WI38 (cell line): Measurements from ENCODE around the gene ANKMY2.

Source experiments
- H3K4me3 ChIP-seq: 2 replicates; pipeline ENCODE4 v1.5.1; 2011; ENCODE audit warnings: low read depth, mild to moderate bottlenecking, control low read depth, low read length
- TF ChIP-seq, protein P1 (sequence below): IDR thresholded peaks from 2 replicates; pipeline ENCODE4 v1.5.1; 2012; ENCODE audit warnings: low read depth, mild to moderate bottlenecking, control low read depth, low read length

ANKMY2 gene

DNA sequence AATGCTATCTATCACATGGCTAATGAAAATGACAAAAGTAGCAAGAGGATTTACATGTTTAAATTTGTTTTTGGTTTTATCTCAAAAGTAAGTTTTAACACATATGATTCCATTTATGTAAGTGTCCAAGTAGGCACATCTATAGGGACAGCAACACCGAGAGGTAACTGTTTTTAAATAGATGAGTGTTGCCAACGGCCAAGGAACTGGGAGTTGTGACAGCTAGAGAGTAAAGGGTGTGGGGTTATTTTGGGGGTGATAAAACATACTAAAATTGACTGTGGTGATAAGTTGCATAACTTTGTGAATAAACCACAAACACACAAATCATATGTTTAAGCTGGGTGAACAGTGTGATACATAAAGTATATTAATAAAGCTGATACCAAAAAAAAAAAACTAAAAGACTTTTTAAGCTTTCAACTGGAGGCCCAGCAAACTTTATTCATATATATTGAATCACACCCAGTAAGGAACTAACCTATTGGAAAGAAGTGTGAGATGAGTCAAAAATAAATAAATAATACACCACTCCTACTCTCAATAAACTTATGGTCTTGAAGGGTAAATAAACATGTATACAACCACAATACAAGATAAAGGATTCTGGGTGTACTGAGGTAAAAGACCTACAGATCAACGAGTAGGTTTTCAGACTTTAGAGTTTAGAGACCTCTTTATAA, 85.9 kb downstream of the ANKMY2 start:
- TF ChIP-seq, protein P1, sequence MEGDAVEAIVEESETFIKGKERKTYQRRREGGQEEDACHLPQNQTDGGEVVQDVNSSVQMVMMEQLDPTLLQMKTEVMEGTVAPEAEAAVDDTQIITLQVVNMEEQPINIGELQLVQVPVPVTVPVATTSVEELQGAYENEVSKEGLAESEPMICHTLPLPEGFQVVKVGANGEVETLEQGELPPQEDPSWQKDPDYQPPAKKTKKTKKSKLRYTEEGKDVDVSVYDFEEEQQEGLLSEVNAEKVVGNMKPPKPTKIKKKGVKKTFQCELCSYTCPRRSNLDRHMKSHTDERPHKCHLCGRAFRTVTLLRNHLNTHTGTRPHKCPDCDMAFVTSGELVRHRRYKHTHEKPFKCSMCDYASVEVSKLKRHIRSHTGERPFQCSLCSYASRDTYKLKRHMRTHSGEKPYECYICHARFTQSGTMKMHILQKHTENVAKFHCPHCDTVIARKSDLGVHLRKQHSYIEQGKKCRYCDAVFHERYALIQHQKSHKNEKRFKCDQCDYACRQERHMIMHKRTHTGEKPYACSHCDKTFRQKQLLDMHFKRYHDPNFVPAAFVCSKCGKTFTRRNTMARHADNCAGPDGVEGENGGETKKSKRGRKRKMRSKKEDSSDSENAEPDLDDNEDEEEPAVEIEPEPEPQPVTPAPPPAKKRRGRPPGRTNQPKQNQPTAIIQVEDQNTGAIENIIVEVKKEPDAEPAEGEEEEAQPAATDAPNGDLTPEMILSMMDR, result no peak
- H3K4me3 ChIP-seq, result no peak overlapping the region

DNA sequence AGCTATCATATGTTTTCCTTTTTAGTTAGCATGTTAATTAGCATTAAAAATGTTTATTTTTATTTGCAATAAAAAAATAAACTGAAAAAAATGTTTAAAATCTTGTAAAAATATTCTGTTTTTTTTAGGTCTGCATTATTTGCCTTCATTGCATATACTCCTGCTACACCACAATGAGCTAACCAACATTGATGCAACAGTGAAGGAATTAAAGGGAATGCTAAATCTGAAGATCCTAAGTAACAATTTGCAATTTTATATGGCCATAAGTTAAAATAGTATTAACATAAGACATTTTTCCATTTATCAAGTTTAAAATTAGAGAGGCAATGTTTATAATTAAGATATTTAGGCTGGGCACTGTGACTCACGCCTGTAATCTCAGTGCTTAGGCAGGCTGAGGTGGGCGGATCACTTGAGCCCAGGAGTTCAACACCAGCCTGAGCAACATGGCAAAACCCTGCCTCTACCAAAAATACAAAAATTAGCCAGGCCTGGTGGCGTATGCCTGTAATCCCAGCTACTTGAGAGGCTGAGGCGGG, 86.7 kb downstream of the ANKMY2 start:
- TF ChIP-seq, protein P1, result no peak
- H3K4me3 ChIP-seq, result no peak overlapping the region

DNA sequence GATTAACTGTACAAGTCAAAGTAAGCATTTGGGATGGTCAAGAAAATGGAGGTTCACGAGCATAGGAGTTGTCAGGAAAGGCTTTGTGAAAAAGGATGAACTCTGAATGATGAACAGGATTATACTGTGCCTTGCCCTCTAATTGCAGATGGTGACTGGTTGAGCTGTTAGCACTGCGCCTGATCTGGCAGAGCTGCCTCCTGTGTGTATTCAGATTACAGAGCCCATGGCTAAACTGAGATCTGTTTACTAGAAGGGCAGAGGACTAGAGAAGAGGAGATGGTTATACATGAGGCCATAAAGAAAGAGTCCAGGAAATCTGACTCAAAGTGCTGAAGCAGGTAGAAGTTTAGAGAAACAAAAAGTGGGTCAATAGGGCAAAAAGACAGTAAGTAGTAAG, 89.2 kb downstream of the ANKMY2 start:
- TF ChIP-seq, protein P1, result no peak
- no peak overlapping the region for H3K4me3 ChIP-seq

DNA sequence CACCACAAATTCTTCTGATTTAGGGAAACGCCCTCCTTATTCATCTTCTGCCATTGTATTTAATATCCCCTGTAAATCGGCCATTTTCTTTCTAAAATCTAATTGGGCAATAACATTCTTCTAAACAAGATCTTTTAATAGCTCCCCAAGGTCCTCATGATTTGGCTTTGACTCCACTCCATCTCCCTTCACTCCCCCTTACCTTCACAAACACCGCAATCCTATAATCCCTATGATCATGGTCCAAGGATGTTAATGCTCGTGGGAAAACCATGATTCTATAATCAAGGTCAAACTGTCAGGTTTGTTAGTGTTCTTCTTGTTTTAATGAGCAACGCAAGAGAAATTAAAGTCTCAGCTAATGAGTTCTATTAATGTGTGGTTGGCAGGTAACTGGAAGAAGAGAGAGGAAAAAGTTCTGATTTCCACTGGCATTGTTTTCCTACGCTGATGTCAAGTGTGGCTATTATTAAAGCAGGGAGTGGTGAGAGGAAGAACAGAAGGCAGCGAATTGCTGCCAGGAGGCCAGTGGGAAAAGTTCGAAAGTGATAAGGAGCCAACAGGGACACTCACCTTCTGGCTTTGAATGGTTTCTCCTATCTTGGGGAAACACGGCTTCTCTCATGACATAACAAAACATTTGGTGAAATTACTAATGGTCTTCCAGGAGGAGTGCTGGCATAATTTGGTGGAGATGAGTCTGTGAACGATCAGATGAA, 90.9 kb downstream of the ANKMY2 start:
- TF ChIP-seq, protein P1, result no peak
- H3K4me3 ChIP-seq, result no peak overlapping the region

DNA sequence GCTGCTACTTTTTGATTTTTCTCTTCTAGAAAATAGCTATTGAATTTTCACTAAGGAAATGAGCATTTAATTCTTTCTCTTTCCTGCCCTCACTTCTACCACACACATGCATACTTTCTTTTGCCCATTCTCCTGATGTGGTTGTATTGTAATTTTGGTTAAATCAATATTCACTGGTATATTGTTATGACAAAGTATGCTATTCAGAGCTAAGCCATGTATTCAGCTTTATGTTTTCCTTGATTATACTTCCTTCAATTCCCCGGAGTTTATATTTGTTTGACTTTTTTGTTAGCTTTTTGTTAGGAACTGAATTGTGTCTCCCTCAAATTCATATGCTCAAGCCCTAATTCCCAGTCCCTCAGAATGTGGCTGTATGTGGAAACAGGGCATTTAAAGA, 94.9 kb downstream of the ANKMY2 start:
- H3K4me3 ChIP-seq, result no peak overlapping the region
- TF ChIP-seq, protein P1, result no peak
